Spinal cord (tissue), 10 donors: Measurements from ENCODE around the gene PPP4R2. TPM values are rescaled to one million over a fixed set of nuclear protein-coding genes. Genes with fewer than 3 reads are reported as not detected.
A peak's percentile ranks its signal among the peaks of the same experiment; 100 is the strongest.

Experiments
- DNase-seq, 6 donors: peaks; one replicate each; pipeline versions ENCODE4 v3.0.0 to v3.0.0-alpha.2; 2013 to 2015; ENCODE audit warnings: low spot score in 6 of 6, low read depth in 4 of 6
- H3K27ac ChIP-seq: one replicate; pipeline ENCODE4 v1.5.1; 2013; ENCODE audit warnings: low read depth, low read length, control low read depth
- H3K27me3 ChIP-seq: one replicate; pipeline ENCODE4 v1.6.1; 2013; ENCODE audit warnings: low read length; ENCODE audit not compliant: control insufficient read depth, insufficient read depth
- H3K36me3 ChIP-seq: one replicate; pipeline ENCODE4 v1.6.1; 2013; ENCODE audit warnings: low read length; ENCODE audit not compliant: control insufficient read depth, insufficient read depth
- H3K4me1 ChIP-seq: one replicate; pipeline ENCODE4 v1.6.1; 2013; ENCODE audit warnings: low read length; ENCODE audit not compliant: control insufficient read depth, insufficient read depth
- H3K4me3 ChIP-seq: one replicate; pipeline ENCODE4 v1.5.1; 2013; ENCODE audit warnings: low read depth, low read length, control low read depth
- H3K9me3 ChIP-seq: one replicate; pipeline ENCODE4 v1.6.1; 2013; ENCODE audit warnings: low read length; ENCODE audit not compliant: control insufficient read depth, insufficient read depth
- WGBS: methylation state at CpG from one replicate; pipeline ENCODE4 v1.1.5; 2013; ENCODE audit warnings: missing lambda C conversion rate; ENCODE audit not compliant: insufficient coverage; 5-methylcytosine and 5-hydroxymethylcytosine counted together
- polyA plus RNA-seq, 2 donors: library from polyadenylated mRNA; unstranded; fragments of 120-200 nt; gene quantifications; one replicate each; pipeline ENCODE4 v1.2.1, GENCODE V29; 2013; ENCODE audit not compliant: insufficient read length in 2 of 2
- total RNA-seq, 2 donors: library from RNA; depleted of rRNA in 1 of 2; stranded (reverse); fragments of 120-200 nt in 1 of 2; fragments of >200 nt in 1 of 2; gene quantifications; one replicate each; pipeline versions ENCODE4 v1.2.3 to v1.2.4, GENCODE V29; 2013 to 2014
- donor health status: healthy.

Gene PPP4R2
- total and polyA plus RNA-seq, 4 donors = 37.7 to 94.7 (median 58.8) TPM

DNA sequence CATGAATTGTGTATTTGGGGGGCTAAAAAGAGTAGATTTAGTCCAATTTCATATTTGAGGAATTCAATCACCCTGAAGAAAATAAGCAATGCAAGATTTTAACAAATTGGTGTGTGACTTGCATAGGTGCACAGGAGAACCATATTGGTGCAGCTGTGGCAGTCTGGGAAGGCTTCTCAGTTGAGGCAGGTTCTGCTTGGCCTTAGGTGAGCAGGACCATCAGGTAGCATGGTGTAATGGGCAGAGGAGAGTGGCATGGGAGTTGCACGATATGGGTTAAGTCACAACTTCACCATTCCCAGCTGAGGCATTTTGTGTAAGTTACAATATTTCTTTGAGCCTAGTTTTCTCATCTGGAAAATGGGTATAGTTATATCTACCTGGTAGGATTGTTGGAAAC lies 75.3 kb downstream of the PPP4R2 start:
- Histone ChIP-seq H3K9me3 (no peaks in the 10 kb centered on the region), H3K27ac (no peak overlapping the region), H3K27me3 (no peaks in the 10 kb centered on the region), H3K36me3 (no peaks in the 10 kb centered on the region), H3K4me1 (no peaks in the 10 kb centered on the region), H3K4me3 (no peak overlapping the region)
- WGBS = no CpG with 5 or more reads among the region's 1 CpG
- DNase-seq = no peak

DNA sequence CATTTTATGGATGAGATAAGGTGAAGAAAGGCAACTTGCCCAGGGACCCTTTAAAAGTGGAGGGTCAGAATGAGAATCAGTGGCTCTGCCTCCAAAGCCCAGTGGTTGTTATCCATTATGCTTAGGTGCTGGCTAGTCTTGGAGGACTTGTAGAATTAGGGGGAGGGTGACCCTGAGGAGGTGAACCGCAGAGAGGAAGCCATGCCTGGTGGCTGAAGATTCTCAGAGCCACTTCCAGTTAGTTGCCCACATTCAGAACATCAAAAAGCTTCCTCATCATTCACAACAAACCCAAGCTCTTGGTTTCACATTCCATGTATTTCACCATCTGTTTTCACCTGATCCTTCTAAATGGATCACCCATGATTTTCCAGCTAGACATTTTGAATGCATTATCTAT lies 76.0 kb downstream of the PPP4R2 start:
- WGBS = no CpG with 5 or more reads among the region's 1 CpG
- no peak overlapping the region for H3K27ac ChIP-seq
- DNase-seq = no peak
- H3K4me1 ChIP-seq = no peaks in the 10 kb centered on the region
- H3K36me3 ChIP-seq = no peaks in the 10 kb centered on the region
- H3K27me3 ChIP-seq = no peaks in the 10 kb centered on the region
- no peak overlapping the region for H3K4me3 ChIP-seq
- H3K9me3 ChIP-seq = no peaks in the 10 kb centered on the region

DNA sequence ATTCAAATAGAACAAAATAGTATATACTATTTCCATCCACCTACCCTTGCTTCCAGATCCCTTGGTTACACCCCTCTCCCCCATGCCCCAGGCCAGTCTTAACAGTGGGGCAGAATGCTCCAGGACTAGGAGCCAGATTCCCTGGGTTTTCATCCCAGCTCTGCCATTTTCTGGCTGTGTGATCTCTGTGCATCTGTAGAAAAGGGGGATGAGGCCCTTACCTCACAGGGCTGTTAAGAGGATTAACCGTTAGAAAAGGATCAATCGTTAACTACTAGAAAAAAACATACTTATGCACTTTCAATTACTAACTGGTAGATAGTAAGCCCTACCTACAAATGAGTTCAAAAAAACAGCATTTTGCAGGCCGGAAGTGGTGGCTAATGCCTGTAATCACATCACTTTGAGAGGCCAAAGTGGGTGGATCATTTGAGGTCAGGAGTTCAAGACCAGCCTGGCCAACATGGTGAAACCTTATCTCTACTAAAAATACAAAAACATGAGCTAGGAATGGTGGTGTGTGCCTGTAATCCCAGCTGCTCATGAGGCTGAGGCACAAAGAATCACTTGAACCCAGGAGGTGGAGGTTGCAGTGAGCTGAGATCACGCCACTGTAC lies 76.6 kb downstream of the PPP4R2 start:
- no CpG with 5 or more reads among the region's 4 CpGs for WGBS
- no peak overlapping the region for H3K27ac ChIP-seq
- H3K9me3 ChIP-seq = no peaks in the 10 kb centered on the region

DNA sequence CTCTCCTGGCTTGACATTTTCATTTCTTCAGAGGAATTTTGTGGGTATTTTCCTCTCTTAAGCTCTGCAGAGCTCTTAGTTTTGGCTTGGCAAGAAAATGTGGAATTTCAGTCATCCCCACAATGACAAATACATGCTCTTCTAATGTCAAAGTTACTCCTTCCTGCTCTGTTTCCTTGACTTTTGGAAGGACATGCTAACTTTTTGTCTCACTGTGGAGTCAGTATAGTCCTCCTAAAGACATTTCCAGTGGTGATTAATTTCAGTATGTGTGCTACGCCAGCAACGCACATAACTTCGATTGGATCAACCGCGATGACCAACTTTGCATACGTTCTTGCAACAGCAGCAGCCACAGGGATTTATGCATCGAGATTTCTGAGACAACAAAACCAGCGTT lies 78.2 kb downstream of the PPP4R2 start:
- no peaks in the 10 kb centered on the region for H3K27me3 ChIP-seq
- no peak for DNase-seq
- H3K36me3 ChIP-seq = no peaks in the 10 kb centered on the region
- WGBS = 87% methylated on average over 6 of the region's 8 CpGs
- H3K4me3 ChIP-seq = no peak overlapping the region
- no peaks in the 10 kb centered on the region for H3K4me1 ChIP-seq
- H3K9me3 ChIP-seq = no peaks in the 10 kb centered on the region
- H3K27ac ChIP-seq = no peak overlapping the region

More for the DNA sequence above, 76.6 kb downstream of the PPP4R2 start:
- Histone ChIP-seq H3K4me1 (no peaks in the 10 kb centered on the region), H3K4me3 (no peak overlapping the region), H3K27me3 (no peaks in the 10 kb centered on the region), H3K36me3 (no peaks in the 10 kb centered on the region)
- DNase-seq = no peak

DNA sequence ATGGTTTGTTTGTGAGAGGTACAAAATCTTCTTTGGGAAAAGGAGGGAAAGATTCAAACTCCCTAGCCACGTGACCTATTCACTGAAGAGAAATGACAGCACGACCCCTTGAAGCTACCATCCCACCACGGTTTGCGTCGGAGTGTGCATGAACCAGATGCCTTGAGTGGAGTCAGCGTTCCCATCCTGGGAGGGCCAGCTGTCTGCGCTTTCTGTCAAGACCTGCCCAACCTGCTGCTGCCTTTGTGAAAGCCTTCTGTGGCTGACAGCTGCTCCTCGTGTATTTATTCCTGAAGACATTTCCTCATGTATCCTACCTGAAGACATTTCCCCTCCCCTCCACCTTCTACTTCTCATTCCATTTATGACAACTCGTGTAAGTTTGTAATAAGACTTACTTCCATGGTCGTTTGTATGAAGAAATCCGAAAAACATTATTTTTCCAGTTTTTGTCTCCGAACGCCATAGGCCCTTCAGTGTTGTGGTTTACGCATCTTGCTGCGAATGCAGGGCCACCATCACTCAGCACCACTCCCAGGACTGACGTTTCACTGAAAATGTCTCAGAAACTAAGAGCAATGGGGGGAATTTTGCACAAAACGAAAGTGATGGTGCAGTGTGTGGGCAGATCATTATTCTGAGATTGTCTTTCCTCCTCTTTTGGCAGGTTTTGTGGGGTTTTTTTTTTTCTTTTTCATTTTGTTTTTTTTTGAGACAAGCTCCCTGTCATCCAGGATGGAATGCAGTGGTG lies 83.8 kb downstream of the PPP4R2 start:
- Histone ChIP-seq H3K27ac (no peak overlapping the region), H3K4me3 (no peak overlapping the region), H3K27me3 (no peaks in the 10 kb centered on the region), H3K4me1 (no peaks in the 10 kb centered on the region), H3K36me3 (no peaks in the 10 kb centered on the region), H3K9me3 (no peaks in the 10 kb centered on the region)
- 75% methylated on average over 14 of the region's 17 CpGs for WGBS
- no peak for DNase-seq

DNA sequence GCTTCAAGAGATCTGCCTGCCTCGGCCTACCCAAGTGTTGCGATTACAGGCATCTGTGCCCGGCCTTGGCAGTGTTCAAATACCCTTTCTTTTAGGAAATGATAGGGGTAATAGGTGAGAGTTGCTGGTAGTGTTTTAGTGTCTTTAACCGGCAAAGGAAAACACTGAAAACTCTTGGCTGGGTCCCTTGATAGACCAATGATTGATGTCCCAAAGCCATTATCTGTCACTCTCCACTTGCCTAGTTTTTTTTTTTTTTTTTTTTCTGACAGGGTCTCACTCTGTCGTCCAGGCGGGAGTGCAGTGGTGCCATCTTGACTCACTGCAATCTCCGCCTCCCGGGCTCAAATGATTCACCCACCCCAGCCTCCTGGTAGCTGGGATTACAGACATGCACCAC lies 84.5 kb downstream of the PPP4R2 start:
- 97% methylated on average over 6 of the region's 8 CpGs for WGBS
- H3K27ac ChIP-seq = no peak overlapping the region
- no peaks in the 10 kb centered on the region for H3K36me3 ChIP-seq
- no peaks in the 10 kb centered on the region for H3K4me1 ChIP-seq
- no peak for DNase-seq
- H3K27me3 ChIP-seq = no peaks in the 10 kb centered on the region
- no peak overlapping the region for H3K4me3 ChIP-seq
- no peaks in the 10 kb centered on the region for H3K9me3 ChIP-seq

DNA sequence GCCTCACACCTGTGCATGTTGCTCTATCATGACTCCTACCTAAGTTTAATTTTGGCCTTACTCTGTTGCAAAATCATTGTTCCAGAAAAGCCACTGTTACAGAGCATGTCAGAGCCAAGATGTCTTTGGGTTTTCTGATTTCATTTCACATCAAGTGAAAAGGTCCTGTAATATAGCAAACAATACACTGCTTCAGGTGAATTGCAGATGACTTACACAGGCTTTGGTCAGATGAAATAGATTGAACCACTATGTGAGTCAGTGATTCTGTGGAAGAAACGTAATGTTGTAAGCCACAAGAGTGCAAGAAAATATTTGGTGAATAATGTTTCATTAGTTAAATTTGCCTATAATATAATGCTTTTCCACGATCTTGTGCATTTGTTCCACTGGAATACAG lies 87.6 kb downstream of the PPP4R2 start:
- H3K4me1 ChIP-seq = no peaks in the 10 kb centered on the region
- WGBS = no CpG with 5 or more reads among the region's 2 CpGs
- no peaks in the 10 kb centered on the region for H3K9me3 ChIP-seq
- no peak overlapping the region for H3K27ac ChIP-seq
- H3K36me3 ChIP-seq = no peaks in the 10 kb centered on the region
- DNase-seq = no peak
- no peaks in the 10 kb centered on the region for H3K27me3 ChIP-seq
- H3K4me3 ChIP-seq = no peak overlapping the region

DNA sequence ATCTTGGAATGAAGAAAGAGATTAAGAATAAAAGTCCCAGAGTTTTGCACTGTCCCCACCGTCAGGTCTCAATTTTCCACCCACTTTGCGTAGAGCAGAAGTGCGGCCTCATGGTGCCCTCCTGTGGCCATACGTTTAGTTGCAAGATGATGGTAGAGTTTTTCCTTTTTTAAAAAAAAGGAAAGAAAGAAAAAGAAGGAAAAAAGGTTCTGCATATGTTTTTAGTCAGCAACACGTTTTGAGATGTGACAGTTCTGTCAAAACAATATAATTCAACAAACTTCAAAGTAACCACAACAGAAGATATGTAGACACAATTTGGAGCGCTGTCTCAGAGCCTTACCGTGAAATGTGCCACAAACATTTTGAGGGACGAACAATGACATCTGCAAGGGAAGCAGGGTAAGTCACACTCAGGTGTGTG lies 89.5 kb downstream of the PPP4R2 start:
- DNase-seq = peak in 5 of 6 donors; percentile 27 to 83 (median 48)
- no peak overlapping the region for H3K4me3 ChIP-seq

DNA sequence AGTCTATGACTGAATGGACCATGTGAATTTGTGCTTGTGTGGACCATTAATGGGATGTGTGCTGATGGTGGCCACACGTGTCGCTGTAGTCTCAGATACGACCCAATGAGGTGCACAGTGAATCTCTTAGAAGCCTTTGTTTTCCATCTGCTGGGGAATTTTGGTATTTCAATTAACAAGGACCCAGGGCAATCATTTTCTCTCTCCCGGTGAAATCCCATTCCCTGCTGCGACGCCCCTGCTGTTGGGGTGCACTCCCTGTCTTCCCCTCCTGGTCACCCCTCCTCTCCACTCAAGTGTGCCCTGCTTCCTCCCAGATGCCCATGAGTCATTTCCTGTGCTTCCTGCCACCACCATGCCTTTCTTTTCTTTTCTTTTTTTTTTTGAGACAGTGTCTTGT lies 97.5 kb downstream of the PPP4R2 start:
- Histone ChIP-seq H3K27ac (no peak overlapping the region), H3K27me3 (no peaks in the 10 kb centered on the region), H3K4me1 (peaks cover 5% of the 10 kb centered on the region), H3K4me3 (no peak overlapping the region), H3K36me3 (no peaks in the 10 kb centered on the region), H3K9me3 (no peaks in the 10 kb centered on the region)
- WGBS = 82% methylated on average over 3 of the region's 6 CpGs
- DNase-seq = no peak

More for the DNA sequence above, 89.5 kb downstream of the PPP4R2 start:
- Histone ChIP-seq H3K9me3 (no peaks in the 10 kb centered on the region), H3K27me3 (no peaks in the 10 kb centered on the region), H3K36me3 (no peaks in the 10 kb centered on the region), H3K4me1 (no peaks in the 10 kb centered on the region), H3K27ac (no peak overlapping the region)
- WGBS = 69% methylated on average over 3 of the region's 8 CpGs

DNA sequence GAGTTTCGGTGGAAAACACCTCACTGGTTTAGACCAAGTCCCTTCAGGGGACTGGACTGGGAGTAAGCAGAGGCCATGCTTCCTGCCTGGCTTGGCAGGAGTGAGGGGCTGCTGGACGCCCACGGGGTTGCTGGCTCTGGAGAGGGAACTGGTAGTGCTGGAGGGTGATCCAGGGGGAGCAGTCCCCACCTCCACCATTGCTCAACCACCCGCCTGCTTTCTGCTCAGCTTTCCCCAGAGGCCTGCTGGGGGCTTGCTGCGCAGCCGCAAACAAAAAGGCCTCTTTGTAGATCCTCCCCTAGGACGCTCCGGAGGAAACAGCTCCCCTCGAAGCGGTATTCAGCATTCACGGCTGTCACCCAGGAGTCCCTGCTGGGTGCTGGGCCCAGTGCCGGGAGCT lies 98.3 kb downstream of the PPP4R2 start:
- Histone ChIP-seq H3K36me3 (no peaks in the 10 kb centered on the region), H3K27ac (no peak overlapping the region), H3K4me1 (peaks cover 8% of the 10 kb centered on the region), H3K9me3 (no peaks in the 10 kb centered on the region), H3K27me3 (no peaks in the 10 kb centered on the region), H3K4me3 (no peak overlapping the region)
- peak in 2 of 6 donors; percentile 20 to 58 for DNase-seq
- WGBS = 24% methylated on average over 12 of the region's 12 CpGs
